ENCODE measurements around the gene CTDSPL. TPM values are rescaled to one million over a fixed set of nuclear protein-coding genes. Genes with fewer than 3 reads are reported as not detected.
"Not testable (repeated sequence)": the region's sequence is repeated elsewhere in the genome, so short reads cannot be mapped to it uniquely, and the experiment has no call there.

CTDSPL gene
- polyA plus RNA-seq (2013, experiment 1 of 2; ENCODE audit: insufficient read length), result 23.9 TPM
- 23.6 TPM for polyA plus RNA-seq (2013, experiment 2 of 2; ENCODE audit: insufficient read length)

- peak; percentile 66 for DNase-seq
Observed at GRCh38 chr3:37861620-37862041, at the start of gene CTDSPL. Gene CTDSPL, plus strand, starts transcription at chr3:37861880. Its CDS starts 320 bp downstream, at chr3:37862200.

GRCh38 chr3:37812499-37812896, 49.2 kb upstream of the CTDSPL start:
- no peak for DNase-seq

DNA sequence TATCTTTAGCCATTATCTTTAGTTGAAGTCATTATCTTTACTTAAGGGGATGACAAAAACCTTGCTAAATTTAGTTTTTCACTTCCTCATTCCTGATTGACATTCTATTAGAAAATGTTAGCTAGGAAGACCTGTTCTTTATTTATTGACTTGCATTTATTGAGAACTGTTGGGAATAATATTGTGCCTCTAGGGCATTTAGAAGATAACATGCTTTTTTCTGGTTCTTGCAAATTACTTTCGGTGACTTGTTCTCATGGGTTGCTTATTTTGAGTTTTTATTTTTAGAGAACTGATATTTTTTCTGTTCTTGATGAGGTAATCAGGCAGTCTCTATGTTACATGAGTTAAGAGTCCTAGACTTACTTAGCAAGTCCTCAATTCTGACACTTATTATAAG, 48.3 kb upstream of the CTDSPL start:
- no peak for DNase-seq

GRCh38 chr3:37814547-37814946, 47.1 kb upstream of the CTDSPL start:
- no peak for DNase-seq

GRCh38 chr3:37815156-37815555, 46.5 kb upstream of the CTDSPL start:
- DNase-seq, result not testable (repeated sequence)

GRCh38 chr3:37816271-37816670, 45.4 kb upstream of the CTDSPL start:
- DNase-seq, result peak; percentile 24

- DNase-seq, result peak; percentile 21
Observed at GRCh38 chr3:37819591-37819990, 42.1 kb upstream of the CTDSPL start.

DNA sequence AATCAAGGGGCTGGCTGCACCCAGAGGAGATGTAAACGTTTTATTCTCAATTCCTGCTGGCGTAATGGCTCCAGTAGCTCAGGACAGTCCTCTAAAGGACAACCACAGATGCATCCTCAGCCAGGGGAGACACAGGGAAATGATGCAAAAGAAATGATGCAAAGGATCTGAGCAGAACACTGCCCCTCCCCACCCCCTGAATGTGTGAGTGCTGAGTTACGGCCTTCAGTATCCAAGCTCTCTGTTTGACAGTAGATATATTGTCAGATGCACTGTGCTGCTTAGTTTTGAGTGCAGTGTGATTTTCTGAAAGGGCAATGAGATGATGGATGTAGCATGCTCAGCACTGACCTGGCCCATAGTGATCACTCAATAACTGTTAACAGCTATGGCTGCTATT, 41.4 kb upstream of the CTDSPL start:
- DNase-seq, result no peak

GRCh38 chr3:37823189-37823588, 38.5 kb upstream of the CTDSPL start:
- DNase-seq, result no peak

DNA sequence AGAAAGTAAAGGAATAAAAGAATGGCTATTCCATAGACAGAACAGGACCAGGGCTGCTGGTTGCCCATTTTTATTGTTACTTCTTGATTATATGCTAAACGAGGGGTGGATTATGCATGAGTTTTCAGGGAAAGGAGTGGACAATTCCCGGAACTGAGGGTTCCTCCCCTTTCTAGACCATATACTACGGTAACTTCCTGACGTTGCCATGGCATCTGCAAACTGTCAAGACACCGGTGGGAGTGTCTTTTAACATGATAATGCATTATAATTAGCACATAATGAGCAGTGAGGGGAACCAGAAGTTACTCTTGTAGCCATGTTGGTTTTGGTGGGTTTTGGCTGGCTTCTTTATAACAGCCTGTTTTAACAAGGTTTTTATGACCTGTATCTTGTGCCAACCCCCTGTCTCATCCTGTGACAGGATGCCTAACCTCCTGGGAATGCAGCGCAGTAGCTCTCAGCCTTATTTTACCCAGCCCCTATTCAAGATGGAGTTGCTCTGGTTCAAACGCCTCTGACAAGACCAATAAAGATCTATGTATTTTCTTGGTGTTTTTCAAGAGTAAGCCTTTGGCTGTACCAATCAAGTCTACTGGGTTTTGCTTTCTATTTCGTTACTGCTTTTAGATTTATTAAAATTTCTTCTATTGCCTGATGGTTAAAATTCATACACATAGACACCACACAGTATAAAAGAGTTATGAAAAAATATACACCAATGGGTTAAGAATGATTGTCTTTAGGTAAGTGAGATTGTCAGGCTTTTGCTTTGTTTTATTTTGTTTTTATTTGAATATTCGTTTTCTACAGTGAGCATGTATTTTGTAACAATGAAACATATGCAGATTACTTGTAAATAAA, 37.4 kb upstream of the CTDSPL start:
- DNase-seq, result no peak

DNA sequence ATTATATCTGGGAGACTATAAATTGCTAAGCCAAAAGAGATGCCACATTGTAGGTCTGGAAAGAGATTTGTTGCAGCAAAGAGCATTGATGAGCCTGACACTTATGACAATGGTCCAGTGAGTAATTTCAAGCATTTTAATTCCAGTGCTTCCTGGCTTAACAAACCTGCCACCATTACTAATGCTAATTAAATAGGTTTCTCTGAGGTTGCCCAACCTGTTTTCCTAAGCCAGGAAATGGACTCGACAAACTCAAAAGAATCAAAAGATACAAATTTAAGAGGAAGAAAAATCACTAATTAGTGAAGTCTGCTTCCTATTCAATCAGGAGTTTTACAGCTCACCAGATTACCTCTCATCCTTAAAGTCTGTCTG, 36.7 kb upstream of the CTDSPL start:
- no peak for DNase-seq

GRCh38 chr3:37825744-37826400, 35.8 kb upstream of the CTDSPL start:
- no peak for DNase-seq

- no peak for DNase-seq
Observed at GRCh38 chr3:37826502-37826901, 35.2 kb upstream of the CTDSPL start.

- no peak for DNase-seq
Observed at GRCh38 chr3:37826933-37827332, 34.7 kb upstream of the CTDSPL start.

- no peak for DNase-seq
Observed at GRCh38 chr3:37832480-37832879, 29.2 kb upstream of the CTDSPL start.

DNA sequence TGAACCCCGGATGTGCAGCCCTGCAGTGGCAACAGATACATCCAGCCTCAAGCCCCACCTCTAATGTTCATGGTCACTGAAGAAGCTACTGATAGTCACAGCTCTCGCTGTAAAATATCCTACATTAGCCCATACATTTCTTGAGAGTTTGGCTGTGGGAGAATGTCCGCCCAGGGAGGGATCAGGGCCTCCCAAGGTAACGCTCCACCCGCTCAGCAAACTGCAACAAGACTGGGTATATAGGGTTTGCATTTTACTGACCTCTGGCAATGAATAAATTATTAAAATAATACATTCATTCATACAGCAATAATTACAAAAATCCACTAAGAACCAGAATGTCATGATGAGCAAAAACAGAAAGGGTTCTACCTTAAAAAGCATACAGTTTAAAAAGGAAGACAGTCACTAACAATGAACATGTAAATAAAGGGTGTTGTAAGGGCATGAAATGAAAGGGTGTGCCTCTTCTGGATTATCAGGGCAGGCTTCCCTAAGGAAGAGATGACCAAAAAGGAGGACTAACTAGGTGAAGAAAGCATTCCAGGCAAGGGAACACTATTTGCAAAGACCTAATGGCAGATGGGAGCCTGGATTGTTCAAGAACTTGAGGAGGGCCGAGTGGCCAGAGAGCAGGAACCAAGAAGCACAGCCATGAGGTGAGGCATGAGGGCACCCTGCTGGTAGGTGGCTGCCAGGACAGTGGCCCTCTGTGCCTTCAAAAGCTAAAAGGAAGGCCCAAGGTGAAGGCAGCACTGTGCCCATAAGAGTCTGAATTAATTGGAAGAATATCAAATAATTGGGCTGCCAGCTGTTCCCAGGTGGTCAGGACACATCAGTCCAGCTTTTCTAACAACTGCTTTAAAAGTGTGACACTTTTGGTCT, 28.1 kb upstream of the CTDSPL start:
- no peak for DNase-seq

- DNase-seq, result no peak
Observed at GRCh38 chr3:37836589-37836988, 25.1 kb upstream of the CTDSPL start.

- DNase-seq, result no peak
Observed at GRCh38 chr3:37847689-37848088, 14.0 kb upstream of the CTDSPL start.

DNA sequence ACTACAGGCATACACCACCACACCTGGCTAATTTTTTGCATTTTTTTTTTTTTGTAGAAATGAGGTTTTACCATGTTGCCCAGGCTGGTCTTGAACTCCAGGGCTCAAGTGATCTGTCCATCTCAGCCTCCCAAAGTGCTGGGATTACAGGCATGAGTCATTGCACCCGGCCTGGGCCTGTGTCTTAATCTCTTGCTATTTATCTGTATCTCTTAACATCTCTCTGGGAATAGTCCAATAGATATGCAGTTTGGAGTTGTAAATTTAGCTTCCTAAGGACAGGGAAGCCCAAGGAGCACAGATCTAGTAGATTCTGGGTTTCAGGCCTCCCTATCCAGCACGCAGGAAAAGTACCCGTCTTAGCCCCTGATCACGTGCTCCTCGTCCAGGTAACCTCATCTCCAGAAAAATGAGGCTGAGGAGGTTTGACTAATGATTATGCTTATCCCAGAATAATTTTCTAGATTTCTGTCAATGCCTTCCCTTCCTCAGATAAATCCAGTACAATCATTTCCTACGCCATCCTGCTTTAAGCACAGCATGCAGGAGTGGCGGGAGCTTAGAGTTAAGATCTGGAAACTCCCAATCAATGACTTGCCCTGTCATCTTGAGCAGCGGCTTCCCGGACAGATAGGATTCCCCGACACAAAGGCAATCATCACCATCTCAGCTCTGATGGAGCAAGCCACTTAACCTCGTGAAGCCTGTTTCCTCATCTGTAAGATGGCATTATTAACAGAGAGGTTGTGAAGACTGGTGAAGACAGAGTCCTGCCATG, 12.3 kb upstream of the CTDSPL start:
- no peak for DNase-seq

GRCh38 chr3:37852097-37852496, 9.6 kb upstream of the CTDSPL start:
- DNase-seq, result peak; percentile 65

DNA sequence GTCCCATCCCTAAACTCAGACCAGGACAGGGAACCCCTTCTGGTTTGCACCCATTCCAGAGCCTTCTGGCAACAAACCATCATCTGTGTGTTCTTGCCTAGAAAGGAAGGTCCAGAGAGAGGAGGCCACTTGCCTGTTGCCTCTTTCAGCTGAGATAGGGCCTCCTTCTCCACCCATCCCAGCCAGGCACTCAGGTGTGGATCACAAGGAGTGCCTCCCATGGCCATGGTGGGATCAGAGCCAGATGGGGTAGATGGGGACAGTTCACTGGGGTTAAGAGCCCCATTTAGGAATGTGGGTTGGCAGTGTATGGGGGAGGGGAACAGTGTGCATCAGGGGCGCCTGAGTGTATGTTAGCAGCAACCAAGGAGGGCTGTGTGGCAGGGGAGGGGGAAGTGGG, 8.9 kb upstream of the CTDSPL start:
- DNase-seq, result no peak

All from fibroblast of skin of abdomen (primary cell).